Neural cell (in vitro differentiated cells): ENCODE measurements around the gene DROSHA. TPM values are rescaled to one million over a fixed set of nuclear protein-coding genes. Genes with fewer than 3 reads are reported as not detected.

Source experiments
- H2AFZ ChIP-seq: fragments of 200-600, 300-800 bp; sonication (generic), shearing (Covaris generic); 2 replicates; pipeline ENCODE4 v1.6.0; 2014; ENCODE audit warnings: low read depth, mild to moderate bottlenecking, antibody characterized with exemption, low read length, moderate library complexity
- H3F3A ChIP-seq: fragments of 200-600 bp; shearing (Covaris generic); 2 replicates; pipeline ENCODE4 v1.6.1; 2016; ENCODE audit warnings: mild to moderate bottlenecking, moderate library complexity, mixed read lengths, antibody characterized with exemption, low read length; ENCODE audit not compliant: insufficient read depth, poor library complexity, severe bottlenecking
- H3K27ac ChIP-seq: fragments of 200-600, 300-800 bp; sonication (generic), shearing (Covaris generic); 2 replicates; pipeline ENCODE4 v1.5.1; 2014; ENCODE audit warnings: mild to moderate bottlenecking, low read length, moderate library complexity
- H3K27me3 ChIP-seq: fragments of 300-800, 200-600 bp; sonication (generic), shearing (Covaris generic); 2 replicates; pipeline ENCODE4 v1.6.0; 2014; ENCODE audit warnings: mild to moderate bottlenecking, low read depth, low read length, moderate library complexity; ENCODE audit not compliant: insufficient read depth
- H3K36me3 ChIP-seq: fragments of 300-800, 200-600 bp; sonication (generic), shearing (Covaris generic); 2 replicates; pipeline ENCODE4 v1.5.1; 2014; ENCODE audit warnings: mild to moderate bottlenecking, antibody characterized with exemption, low read length, moderate library complexity; ENCODE audit not compliant: insufficient read depth
- H3K4me2 ChIP-seq: fragments of 300-800, 200-600 bp; sonication (generic), shearing (Covaris generic); 2 replicates; pipeline ENCODE4 v1.6.0; 2014; ENCODE audit warnings: mild to moderate bottlenecking, low read length
- H3K4me3 ChIP-seq: fragments of 300-800, 200-600 bp; sonication (generic), shearing (Covaris generic); 2 replicates; pipeline ENCODE4 v1.5.1; 2014; ENCODE audit warnings: mild to moderate bottlenecking, low read length, moderate library complexity
- H3K79me2 ChIP-seq: fragments of 200-600 bp; shearing (Covaris generic); replicated peaks from 2 replicates; pipeline ENCODE4 v1.6.0; 2014; ENCODE audit warnings: mild to moderate bottlenecking, low read length, moderate library complexity; ENCODE audit not compliant: insufficient read depth
- H3K9ac ChIP-seq: fragments of 300-800, 200-600 bp; sonication (generic), shearing (Covaris generic); 2 replicates; pipeline ENCODE4 v1.6.1; 2016; ENCODE audit warnings: mild to moderate bottlenecking, low read length, mixed read lengths
- H3K9me2 ChIP-seq: fragments of 200-600 bp; shearing (Covaris generic); 2 replicates; pipeline ENCODE4 v1.6.1; 2016; ENCODE audit warnings: mild to moderate bottlenecking, low read length, mixed read lengths; ENCODE audit not compliant: insufficient read depth
- H3K9me3 ChIP-seq: fragments of 200-600, 300-800 bp; sonication (generic), shearing (Covaris generic); 2 replicates; pipeline ENCODE4 v1.6.1; 2016; ENCODE audit warnings: mild to moderate bottlenecking, mixed run types, low read length, moderate library complexity, mixed read lengths
- H4K20me1 ChIP-seq: fragments of 200-600 bp; shearing (Covaris generic); 2 replicates; pipeline ENCODE4 v1.6.1; 2016; ENCODE audit warnings: mild to moderate bottlenecking, mixed run types; ENCODE audit not compliant: insufficient read depth
- EP300 ChIP-seq: fragments of 450-650 bp; conservative IDR thresholded peaks from 2 replicates; pipeline ENCODE4 v1.6.1; 2014; ENCODE audit warnings: antibody characterized with exemption, mild to moderate bottlenecking, moderate library complexity; ENCODE audit not compliant: poor library complexity, severe bottlenecking
- EZH2 ChIP-seq: fragments of 200-600, 300-800 bp; shearing (Covaris generic), sonication (generic); IDR thresholded peaks from 2 replicates; pipeline ENCODE4 v1.6.1; 2014; ENCODE audit warnings: antibody characterized with exemption, low read length, borderline replicate concordance, mild to moderate bottlenecking; ENCODE audit not compliant: insufficient read depth, poor library complexity, severe bottlenecking
- MXI1 ChIP-seq: fragments of 450-650 bp; conservative IDR thresholded peaks from 2 replicates; pipeline ENCODE4 v1.6.1; 2014; ENCODE audit warnings: antibody characterized with exemption, mild to moderate bottlenecking; ENCODE audit not compliant: poor library complexity, severe bottlenecking
- POLR2AphosphoS5 ChIP-seq: IDR thresholded peaks from 2 replicates; pipeline ENCODE4 v1.6.1; 2012
- RAD21 ChIP-seq: fragments of 450-650 bp; conservative IDR thresholded peaks from 2 replicates; pipeline ENCODE4 v1.6.1; 2014; ENCODE audit warnings: antibody characterized with exemption, mild to moderate bottlenecking, moderate library complexity
- REST ChIP-seq: IDR thresholded peaks from 2 replicates; pipeline ENCODE4 v1.6.1; 2012; ENCODE audit warnings: borderline replicate concordance
- SMC3 ChIP-seq: fragments of 450-650 bp; conservative IDR thresholded peaks from 2 replicates; pipeline ENCODE4 v1.6.1; 2014; ENCODE audit warnings: antibody characterized with exemption, mild to moderate bottlenecking, moderate library complexity; ENCODE audit not compliant: poor library complexity
- TAF1 ChIP-seq: IDR thresholded peaks from 2 replicates; pipeline ENCODE4 v1.6.1; 2012; ENCODE audit warnings: low read depth
- polyA plus RNA-seq: library from polyadenylated mRNA; depleted of rRNA; stranded (reverse); fragments of >200 nt; gene quantifications from 2 replicates; pipeline ENCODE4 v1.2.3, GENCODE V29; 2014
- TF ChIP-seq, protein P1 (sequence below): fragments of 450-650 bp; IDR thresholded peaks from 2 replicates; pipeline ENCODE4 v1.5.1; 2014; ENCODE audit warnings: antibody characterized with exemption, mild to moderate bottlenecking, moderate library complexity; ENCODE audit not compliant: poor library complexity, severe bottlenecking

DROSHA gene
- polyA plus RNA-seq, 1 donor from 2014 or later = 88.5 TPM

- peaks cover 4% of the 10 kb centered on the region for H3K36me3 ChIP-seq
- H3K9me2 ChIP-seq = no peaks in the 10 kb centered on the region
These were observed 55.2 kb downstream of the DROSHA start for GRCh38 chr5:31476738-31477141.

GRCh38 chr5:31471916-31472315 is 60.0 kb downstream of the DROSHA start:
- Histone ChIP-seq H3K9ac (no peak overlapping the region), H3K9me2 (no peaks in the 10 kb centered on the region), H3K27me3 (no peaks in the 10 kb centered on the region), H2AFZ (no peak overlapping the region), H3K27ac (no peak overlapping the region), H3K4me2 (no peak overlapping the region), H3K79me2 (no peaks in the 10 kb centered on the region), H4K20me1 (no peaks in the 10 kb centered on the region), H3K9me3 (no peaks in the 10 kb centered on the region), H3F3A (no peaks in the 10 kb centered on the region), H3K36me3 (peaks cover 4% of the 10 kb centered on the region), H3K4me3 (no peak overlapping the region)
- TF ChIP-seq MXI1 (no peak), EP300 (no peak), POLR2AphosphoS5 (no peak), REST (no peak), EZH2 (no peak), TAF1 (no peak), RAD21 (no peak), SMC3 (no peak)
- TF ChIP-seq, protein P1, sequence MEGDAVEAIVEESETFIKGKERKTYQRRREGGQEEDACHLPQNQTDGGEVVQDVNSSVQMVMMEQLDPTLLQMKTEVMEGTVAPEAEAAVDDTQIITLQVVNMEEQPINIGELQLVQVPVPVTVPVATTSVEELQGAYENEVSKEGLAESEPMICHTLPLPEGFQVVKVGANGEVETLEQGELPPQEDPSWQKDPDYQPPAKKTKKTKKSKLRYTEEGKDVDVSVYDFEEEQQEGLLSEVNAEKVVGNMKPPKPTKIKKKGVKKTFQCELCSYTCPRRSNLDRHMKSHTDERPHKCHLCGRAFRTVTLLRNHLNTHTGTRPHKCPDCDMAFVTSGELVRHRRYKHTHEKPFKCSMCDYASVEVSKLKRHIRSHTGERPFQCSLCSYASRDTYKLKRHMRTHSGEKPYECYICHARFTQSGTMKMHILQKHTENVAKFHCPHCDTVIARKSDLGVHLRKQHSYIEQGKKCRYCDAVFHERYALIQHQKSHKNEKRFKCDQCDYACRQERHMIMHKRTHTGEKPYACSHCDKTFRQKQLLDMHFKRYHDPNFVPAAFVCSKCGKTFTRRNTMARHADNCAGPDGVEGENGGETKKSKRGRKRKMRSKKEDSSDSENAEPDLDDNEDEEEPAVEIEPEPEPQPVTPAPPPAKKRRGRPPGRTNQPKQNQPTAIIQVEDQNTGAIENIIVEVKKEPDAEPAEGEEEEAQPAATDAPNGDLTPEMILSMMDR = no peak

More at GRCh38 chr5:31476738-31477141, 55.2 kb downstream of the DROSHA start:
- no peaks in the 10 kb centered on the region for H3K27me3 ChIP-seq
- no peaks in the 10 kb centered on the region for H3F3A ChIP-seq
- H3K4me3 ChIP-seq = no peak overlapping the region
- no peak overlapping the region for H3K4me2 ChIP-seq
- H4K20me1 ChIP-seq = no peaks in the 10 kb centered on the region
- TF ChIP-seq MXI1 (no peak), EP300 (no peak), REST (no peak)
- TF ChIP-seq, protein P1 = no peak
- no peaks in the 10 kb centered on the region for H3K9me3 ChIP-seq
- H3K79me2 ChIP-seq = no peaks in the 10 kb centered on the region
- no peak overlapping the region for H3K27ac ChIP-seq
- H3K9ac ChIP-seq = no peak overlapping the region
- no peak overlapping the region for H2AFZ ChIP-seq
